SH-SY5Y (cell line): ENCODE measurements around the gene SIGLEC5.

Experiments
- GATA2 ChIP-seq: IDR thresholded peaks from 2 replicates; pipeline ENCODE4 v1.6.1; 2011; ENCODE audit warnings: mild to moderate bottlenecking, low read depth, low read length
- GATA3 ChIP-seq: IDR thresholded peaks from 2 replicates; pipeline ENCODE4 v1.6.1; 2011; ENCODE audit warnings: low read depth, mild to moderate bottlenecking, low read length, moderate library complexity

GRCh38 chr19:51641648-51642047 lies 11.4 kb upstream of the SIGLEC5 start:
- TF ChIP-seq GATA2 (no peak), GATA3 (no peak)
